Measurements from ENCODE around the gene MYT1. TPM values are rescaled to one million over a fixed set of nuclear protein-coding genes. Genes with fewer than 3 reads are reported as not detected.

Gene MYT1
- polyA plus RNA-seq, 1 of the 3 experiments (the other 2 are of a cell fraction) = 0.10 TPM

DNA sequence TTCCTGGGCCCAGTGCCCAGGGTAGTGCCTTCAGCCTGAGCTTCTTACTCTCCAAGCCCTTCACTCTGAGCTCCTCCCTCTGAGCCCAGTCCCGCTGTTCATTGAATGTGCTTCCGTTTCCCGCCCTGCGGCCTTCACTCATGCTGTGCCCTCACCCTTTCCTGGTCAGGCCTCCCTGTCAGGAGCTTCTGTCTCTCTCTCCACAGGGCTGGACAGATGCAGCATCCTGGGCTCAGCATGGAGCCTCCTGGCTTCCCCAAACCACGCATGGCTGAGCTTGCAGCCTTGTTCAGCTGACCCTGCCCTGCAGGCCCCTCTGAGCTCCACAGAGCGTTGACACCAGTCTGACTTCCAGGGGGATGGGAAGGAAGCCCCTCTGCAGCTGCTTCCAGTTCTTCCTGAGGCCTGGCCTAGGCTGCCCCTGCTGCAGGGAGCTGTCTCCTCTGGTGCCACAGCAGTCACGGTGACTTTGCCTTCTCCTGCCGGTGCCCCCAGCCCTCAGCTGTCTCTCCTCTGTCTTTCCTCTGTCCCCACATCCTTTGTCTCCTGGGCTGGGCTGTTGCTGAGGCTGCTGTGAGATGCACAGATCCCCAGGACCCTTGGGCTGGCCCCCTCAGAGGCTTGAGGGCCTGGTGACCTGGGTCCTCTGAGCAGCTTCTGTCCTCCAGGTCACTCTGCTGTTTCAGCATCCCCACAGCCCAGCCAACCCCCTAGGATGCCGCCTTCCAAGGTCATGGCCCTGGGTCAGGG lies 7.9 kb upstream of the MYT1 start (continued):
- no peak for TF ChIP-seq NRF1 (IDR thresholded peaks at IDR 0.05; ENCODE audit: low read depth, low read length)

GRCh38 chr20:64156886-64157875 lies 7.1 kb upstream of the MYT1 start:
- DNase-seq = no peak
- Histone ChIP-seq H3K9ac (no peak overlapping the region), H3K79me2 (ENCODE audit: insufficient read depth) (no peaks in the 10 kb centered on the region), H3K9me3 (no peaks in the 10 kb centered on the region), H3K27me3 (ENCODE audit: insufficient read depth) (no peaks in the 10 kb centered on the region; the same call in 1 of the 2 replicates), H3K4me3 (ENCODE audit: low read depth in 2 of 2, low read length in 1 of 2) (no peak overlapping the region), H4K20me1 (ENCODE audit: insufficient read depth) (no peaks in the 10 kb centered on the region), H2AFZ (ENCODE audit: low read depth) (no peak overlapping the region), H3K4me1 (ENCODE audit: control insufficient read depth in 1 of 2, insufficient read depth in 2 of 2, low read depth in 1 of 2, low read length in 1 of 2) (peaks cover 0 to 64% of the 10 kb centered on the region in 2 experiments; a peak in 1 of 4 replicates), H3F3A (replicated peaks; ENCODE audit: insufficient read depth) (no peaks in the 10 kb centered on the region), H3K4me2 (no peak overlapping the region), H3K9me2 (no peaks in the 10 kb centered on the region), H3K36me3 (replicated peaks in 1 of 2; ENCODE audit: control insufficient read depth in 1 of 2, insufficient read depth in 2 of 2, low read length in 1 of 2) (no peaks in the 10 kb centered on the region), H3K27ac (ENCODE audit: low read depth in 2 of 2, low read length in 1 of 2) (peak overlapping the region in 1 of 2 experiments; percentile 92; a peak in 2 of 4 replicates)
- no peak for TF ChIP-seq RFX5 (IDR thresholded peaks at IDR 0.05; ENCODE audit: low read length)
- CTCF ChIA-PET = interaction anchor here (0.8 to 3.5 kb wide), 5 partner anchors 10 to 73 kb away, joined by 3 to 14 read pairs (median 3); partner anchors contain the start of gene LKAAEAR1
- WGBS (ENCODE audit: low lambda C conversion rate) = 70% methylated on average over 15 of the region's 27 CpGs
- POLR2A ChIA-PET = interaction anchor here (1.4 to 3.5 kb wide), 2 partner anchors 8 to 9 kb away, joined by 6 to 13 read pairs; no protein-coding TSS in a partner anchor

DNA sequence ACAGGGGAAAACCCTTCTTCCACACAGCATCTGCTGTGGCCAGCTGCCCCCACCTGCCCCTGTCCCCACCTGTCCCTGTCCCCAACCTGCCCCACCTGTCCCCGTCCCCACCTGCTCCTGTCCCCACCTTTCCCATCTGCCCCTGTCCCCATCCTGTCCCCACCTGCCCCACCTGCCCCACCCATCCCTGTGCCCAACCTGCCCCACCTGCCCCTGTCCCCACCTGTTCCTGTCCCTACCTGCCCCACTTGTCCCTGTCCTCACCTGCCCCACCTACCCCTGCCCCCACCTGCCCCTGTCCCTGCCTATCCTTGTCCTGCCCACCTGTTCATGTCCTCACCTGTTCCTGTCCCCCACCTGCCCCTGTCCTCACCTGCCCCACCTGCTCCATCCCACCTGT lies 6.4 kb upstream of the MYT1 start:
- ChIA-PET POLR2A (interaction anchor here (3.5 kb wide), 1 partner anchor 9 kb away, joined by 13 read pairs; no protein-coding TSS in a partner anchor), CTCF (interaction anchor here (1.1 to 3.5 kb wide), 3 partner anchors 9 to 74 kb away, joined by 3 to 14 read pairs (median 4); partner anchors contain the start of gene LKAAEAR1)
- no peaks in the 10 kb centered on the region for H3K9me2 ChIP-seq
- H3K27me3 ChIP-seq (ENCODE audit: insufficient read depth) = no peaks in the 10 kb centered on the region; the same call in 1 of the 2 replicates
- H3K9me3 ChIP-seq = no peaks in the 10 kb centered on the region
- no peak overlapping the region for H3K4me2 ChIP-seq
- H3K27ac ChIP-seq (ENCODE audit: low read depth in 2 of 2, low read length in 1 of 2) = no peak overlapping the region
- H2AFZ ChIP-seq (ENCODE audit: low read depth) = no peak overlapping the region
- no peaks in the 10 kb centered on the region for H3K36me3 ChIP-seq (replicated peaks in 1 of 2; ENCODE audit: control insufficient read depth in 1 of 2, insufficient read depth in 2 of 2, low read length in 1 of 2)
- DNase-seq = no peak
- H3K79me2 ChIP-seq (ENCODE audit: insufficient read depth) = no peaks in the 10 kb centered on the region
- H3K9ac ChIP-seq = no peak overlapping the region
- no peaks in the 10 kb centered on the region for H3F3A ChIP-seq (replicated peaks; ENCODE audit: insufficient read depth)
- no peak for TF ChIP-seq FOSL2 (IDR thresholded peaks at IDR 0.05; ENCODE audit: borderline replicate concordance, low read depth)
- TF ChIP-seq ELF1 (IDR thresholded peaks at IDR 0.05) = no peak
- no peak for TF ChIP-seq IRF3 (IDR thresholded peaks at IDR 0.05; ENCODE audit: low read depth, low read length)
- TF ChIP-seq RXRA (IDR thresholded peaks at IDR 0.05; ENCODE audit: borderline replicate concordance, low read depth) = no peak
- TF ChIP-seq, protein P1, sequence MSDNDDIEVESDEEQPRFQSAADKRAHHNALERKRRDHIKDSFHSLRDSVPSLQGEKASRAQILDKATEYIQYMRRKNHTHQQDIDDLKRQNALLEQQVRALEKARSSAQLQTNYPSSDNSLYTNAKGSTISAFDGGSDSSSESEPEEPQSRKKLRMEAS (IDR thresholded peaks at IDR 0.05; ENCODE audit: low read depth) = no peak
- no peak for TF ChIP-seq TAF1 (IDR thresholded peaks at IDR 0.05; ENCODE audit: borderline replicate concordance, low read depth, low read length)
- H3K4me1 ChIP-seq (ENCODE audit: control insufficient read depth in 1 of 2, insufficient read depth in 2 of 2, low read depth in 1 of 2, low read length in 1 of 2) = peaks cover 0 to 62% of the 10 kb centered on the region in 2 experiments; a peak in 1 of 4 replicates
- H3K4me3 ChIP-seq (ENCODE audit: low read depth in 2 of 2, low read length in 1 of 2) = no peak overlapping the region
- WGBS (ENCODE audit: low lambda C conversion rate) = 44% methylated on average over 1 of the region's 1 CpG
- no peaks in the 10 kb centered on the region for H4K20me1 ChIP-seq (ENCODE audit: insufficient read depth)
